Neural progenitor cell (in vitro differentiated cells): ENCODE results near the gene PNMA6E. TPM values are rescaled to one million over a fixed set of nuclear protein-coding genes. Genes with fewer than 3 reads are reported as not detected.

Experiments used
- DNase-seq: peaks from one replicate; pipeline ENCODE4 v3.0.0-alpha.2; 2016; ENCODE audit warnings: low spot score
- H2AFZ ChIP-seq: fragments of 200-600 bp; sonication (generic); replicated peaks from 2 replicates; pipeline ENCODE4 v1.6.1; 2016; ENCODE audit warnings: antibody characterized with exemption
- H3F3A ChIP-seq: fragments of 200-600 bp; sonication (generic); 2 replicates; pipeline ENCODE4 v1.6.1; 2016; ENCODE audit warnings: antibody characterized with exemption, low read depth
- H3K27ac ChIP-seq: fragments of 200-600 bp; sonication (generic); 2 replicates; pipeline ENCODE4 v1.5.1; 2016; ENCODE audit warnings: mild to moderate bottlenecking
- H3K27me3 ChIP-seq: fragments of 200-600 bp; sonication (generic); 2 replicates; pipeline ENCODE4 v1.6.1; 2016; ENCODE audit warnings: mild to moderate bottlenecking, moderate library complexity
- H3K36me3 ChIP-seq: fragments of 200-600 bp; sonication (generic); 2 replicates; pipeline ENCODE4 v1.5.1; 2016
- H3K4me1 ChIP-seq: fragments of 200-600 bp; sonication (generic); 2 replicates; pipeline ENCODE4 v1.6.1; 2016; ENCODE audit warnings: mixed run types
- H3K4me2 ChIP-seq: fragments of 200-600 bp; sonication (generic); 2 replicates; pipeline ENCODE4 v1.6.1; 2016
- H3K4me3 ChIP-seq: fragments of 200-600 bp; sonication (generic); 2 replicates; pipeline ENCODE4 v1.5.1; 2016
- H3K79me2 ChIP-seq: fragments of 200-600 bp; sonication (generic); 2 replicates; pipeline ENCODE4 v1.6.1; 2016; ENCODE audit warnings: low read depth
- H3K9ac ChIP-seq: fragments of 200-600 bp; sonication (generic); 2 replicates; pipeline ENCODE4 v1.6.1; 2016
- H3K9me3 ChIP-seq: fragments of 200-600 bp; sonication (generic); 2 replicates; pipeline ENCODE4 v1.5.1; 2016; ENCODE audit warnings: low read depth
- H4K20me1 ChIP-seq: fragments of 200-600 bp; sonication (generic); 2 replicates; pipeline ENCODE4 v1.6.1; 2016; ENCODE audit warnings: low read depth
- H3K27ac Mint-ChIP-seq: 3 replicates; pipeline ENCODE4 v1.8.0; 2021; ENCODE audit warnings: mixed read lengths
- H3K27me3 Mint-ChIP-seq: 2 replicates; pipeline ENCODE4 v1.8.0; 2022; ENCODE audit warnings: low read depth, mild to moderate bottlenecking, inconsistent platforms, moderate library complexity, mixed read lengths; ENCODE audit not compliant: insufficient read depth
- H3K36me3 Mint-ChIP-seq: 3 replicates; pipeline ENCODE4 v1.8.0; 2021; ENCODE audit warnings: mixed read lengths
- H3K4me1 Mint-ChIP-seq: 3 replicates; pipeline ENCODE4 v1.8.0; 2021; ENCODE audit warnings: mixed read lengths
- H3K4me3 Mint-ChIP-seq: 3 replicates; pipeline ENCODE4 v1.8.0; 2021; ENCODE audit warnings: mild to moderate bottlenecking, moderate library complexity, mixed read lengths
- H3K9me3 Mint-ChIP-seq: 3 replicates; pipeline ENCODE4 v1.8.0; 2020; ENCODE audit warnings: mixed read lengths
- CTCF ChIP-seq: fragments of 200-600 bp; sonication (generic); IDR thresholded peaks from 2 replicates; pipeline ENCODE4 v1.5.1; 2017; ENCODE audit warnings: antibody characterized with exemption, mild to moderate bottlenecking
- EZH2 ChIP-seq: fragments of 200-600 bp; sonication (generic); IDR thresholded peaks from 2 replicates; pipeline ENCODE4 v1.6.1; 2017; ENCODE audit warnings: antibody characterized with exemption, mild to moderate bottlenecking, moderate library complexity
- EZH2phosphoT487 ChIP-seq: fragments of 200-600 bp; sonication (generic); IDR thresholded peaks from 2 replicates; pipeline ENCODE4 v1.6.1; 2017; ENCODE audit warnings: antibody characterized with exemption
- total RNA-seq: library from RNA; depleted of rRNA; stranded (reverse); fragments of >200 nt; gene quantifications from 2 replicates; pipeline ENCODE4 v1.2.3, GENCODE V29; 2015; ENCODE audit warnings: low replicate concordance

The PNMA6E gene
- total RNA-seq, 1 donor from 2014 or later, result not detected

GRCh38 chrX:153417637-153418036 is 16.5 kb upstream of the PNMA6E start:
- DNase-seq, result no peak
- TF ChIP-seq EZH2phosphoT487, result no peak
- TF ChIP-seq CTCF, result no peak
- Histone ChIP-seq H2AFZ (no peak overlapping the region), H3K27ac (no peak overlapping the region), H3K9me3 (no peaks in the 10 kb centered on the region), H3K36me3 (no peaks in the 10 kb centered on the region), H3K4me1 (no peaks in the 10 kb centered on the region), H3K4me3 (no peak overlapping the region), H3F3A (no peaks in the 10 kb centered on the region), H3K4me2 (no peak overlapping the region), H3K79me2 (no peaks in the 10 kb centered on the region), H3K9ac (no peak overlapping the region), H3K27me3 (no peaks in the 10 kb centered on the region), H4K20me1 (no peaks in the 10 kb centered on the region)
- H3K36me3 Mint-ChIP-seq, result no peaks in the 10 kb centered on the region
- H3K9me3 Mint-ChIP-seq, result peaks cover 27% of the 10 kb centered on the region
- H3K4me1 Mint-ChIP-seq, result peaks cover 12% of the 10 kb centered on the region
- H3K4me3 Mint-ChIP-seq, result no peak overlapping the region
- H3K27ac Mint-ChIP-seq, result no peak overlapping the region
- H3K27me3 Mint-ChIP-seq, result peaks cover 5% of the 10 kb centered on the region

GRCh38 chrX:153416781-153417450 is 15.8 kb upstream of the PNMA6E start:
- Histone ChIP-seq H3K4me1 (no peaks in the 10 kb centered on the region), H3K4me3 (no peak overlapping the region), H3K27me3 (peaks cover 4% of the 10 kb centered on the region), H3K27ac (no peak overlapping the region), H3K4me2 (no peak overlapping the region), H3F3A (no peaks in the 10 kb centered on the region), H4K20me1 (no peaks in the 10 kb centered on the region), H3K9me3 (no peaks in the 10 kb centered on the region), H3K79me2 (no peaks in the 10 kb centered on the region), H2AFZ (no peak overlapping the region), H3K9ac (no peak overlapping the region), H3K36me3 (no peaks in the 10 kb centered on the region)
- peaks cover 31% of the 10 kb centered on the region for H3K9me3 Mint-ChIP-seq
- peaks cover 8% of the 10 kb centered on the region for H3K27me3 Mint-ChIP-seq
- no peaks in the 10 kb centered on the region for H3K36me3 Mint-ChIP-seq
- no peak for DNase-seq
- no peak overlapping the region for H3K4me3 Mint-ChIP-seq
- TF ChIP-seq EZH2, result no peak
- H3K27ac Mint-ChIP-seq, result no peak overlapping the region
- peaks cover 19% of the 10 kb centered on the region for H3K4me1 Mint-ChIP-seq

- H3K4me3 Mint-ChIP-seq, result no peak overlapping the region
- no peak overlapping the region for H3K4me3 ChIP-seq
- no peaks in the 10 kb centered on the region for H3K9me3 ChIP-seq
- no peaks in the 10 kb centered on the region for H3K36me3 Mint-ChIP-seq
- H3K27ac Mint-ChIP-seq, result no peak overlapping the region
- no peaks in the 10 kb centered on the region for H3K36me3 ChIP-seq
- H3K4me1 ChIP-seq, result no peaks in the 10 kb centered on the region
- no peak overlapping the region for H3K4me2 ChIP-seq
- no peaks in the 10 kb centered on the region for H4K20me1 ChIP-seq
- no peak overlapping the region for H2AFZ ChIP-seq
- TF ChIP-seq CTCF (no peak), EZH2 (no peak)
- peaks cover 23% of the 10 kb centered on the region for H3K27me3 ChIP-seq
- H3K4me1 Mint-ChIP-seq, result peaks cover 23% of the 10 kb centered on the region
- H3K27me3 Mint-ChIP-seq, result peaks cover 12% of the 10 kb centered on the region
- H3K9ac ChIP-seq, result no peak overlapping the region
- H3K27ac ChIP-seq, result no peak overlapping the region
- H3F3A ChIP-seq, result no peaks in the 10 kb centered on the region
- H3K79me2 ChIP-seq, result no peaks in the 10 kb centered on the region
- peaks cover 33% of the 10 kb centered on the region for H3K9me3 Mint-ChIP-seq
- DNase-seq, result no peak
Observed at GRCh38 chrX:153414856-153415510, 13.8 kb upstream of the PNMA6E start.

- Mint-ChIP-seq H3K4me1 (peaks cover 23% of the 10 kb centered on the region), H3K4me3 (no peak overlapping the region), H3K36me3 (no peaks in the 10 kb centered on the region), H3K9me3 (peaks cover 31% of the 10 kb centered on the region), H3K27ac (no peak overlapping the region), H3K27me3 (peaks cover 12% of the 10 kb centered on the region)
- Histone ChIP-seq H3F3A (no peaks in the 10 kb centered on the region), H2AFZ (no peak overlapping the region), H3K27me3 (peaks cover 23% of the 10 kb centered on the region), H3K27ac (no peak overlapping the region), H3K79me2 (no peaks in the 10 kb centered on the region), H3K36me3 (no peaks in the 10 kb centered on the region), H3K4me2 (no peak overlapping the region), H3K9me3 (no peaks in the 10 kb centered on the region), H4K20me1 (no peaks in the 10 kb centered on the region), H3K9ac (no peak overlapping the region), H3K4me1 (no peaks in the 10 kb centered on the region), H3K4me3 (no peak overlapping the region)
- no peak for TF ChIP-seq EZH2phosphoT487
- TF ChIP-seq CTCF, result no peak
- no peak for TF ChIP-seq EZH2
- no peak for DNase-seq
Observed at GRCh38 chrX:153413731-153414130, 12.6 kb upstream of the PNMA6E start.
